ENCODE results near the gene ZBTB8A. TPM values are rescaled to one million over a fixed set of nuclear protein-coding genes. Genes with fewer than 3 reads are reported as not detected.
"Not testable (repeated sequence)": the region's sequence is repeated elsewhere in the genome, so short reads cannot be mapped to it uniquely, and the experiment has no call there.

Gene ZBTB8A
- total RNA-seq, 4 donors from 2014 or later: 8.1 to 14.9 (median 12.1) TPM

GRCh38 chr1:32623775-32624174 is 84.5 kb downstream of the ZBTB8A start:
- Histone ChIP-seq H3K27me3 (no peaks in the 10 kb centered on the region), H3K4me1 (no peaks in the 10 kb centered on the region), H3K4me3 (no peak overlapping the region), H3K9me3 (no peaks in the 10 kb centered on the region), H3K36me3 (peaks cover 0 to 39% (median 0%) of the 10 kb centered on the region in 3 donors), H3K27ac (no peak overlapping the region)
- DNase-seq (ENCODE audit: low spot score in 2 of 2): no peak
- TF ChIP-seq CTCF (IDR thresholded peaks at IDR 0.05): no peak
- TF ChIP-seq EP300 (IDR thresholded peaks at IDR 0.05): no peak
- TF ChIP-seq POLR2A (IDR thresholded peaks at IDR 0.05): no peak
- 77 to 78% methylated on average over 5 of the region's 5 CpGs for WGBS, 2 donors

- H3K9me3 ChIP-seq: no peaks in the 10 kb centered on the region
- H3K4me1 ChIP-seq: no peaks in the 10 kb centered on the region
- WGBS, 2 donors: 91 to 96% methylated on average over 1 of the region's 1 CpG
- no peak for DNase-seq (ENCODE audit: low spot score in 2 of 2)
- peaks cover 0 to 49% (median 0%) of the 10 kb centered on the region in 3 donors for H3K36me3 ChIP-seq
- H3K4me3 ChIP-seq: no peak overlapping the region
- TF ChIP-seq EP300 (IDR thresholded peaks at IDR 0.05) (no peak), POLR2A (IDR thresholded peaks at IDR 0.05) (no peak), CTCF (IDR thresholded peaks at IDR 0.05) (no peak)
- H3K27me3 ChIP-seq: no peaks in the 10 kb centered on the region
- H3K27ac ChIP-seq: no peak overlapping the region
Observed at GRCh38 chr1:32626176-32626575, 86.9 kb downstream of the ZBTB8A start.

- no peaks in the 10 kb centered on the region for H3K27me3 ChIP-seq
- no peak for TF ChIP-seq CTCF (IDR thresholded peaks at IDR 0.05)
- TF ChIP-seq POLR2A (IDR thresholded peaks at IDR 0.05): no peak
- TF ChIP-seq EP300 (IDR thresholded peaks at IDR 0.05): no peak
- no peak overlapping the region for H3K4me3 ChIP-seq
- no peaks in the 10 kb centered on the region for H3K9me3 ChIP-seq
- no peaks in the 10 kb centered on the region for H3K4me1 ChIP-seq
- 87 to 93% methylated on average over 11 of the region's 11 CpGs for WGBS, 2 donors
- no peak overlapping the region for H3K27ac ChIP-seq
- H3K36me3 ChIP-seq: peaks cover 0 to 56% (median 0%) of the 10 kb centered on the region in 3 donors
- DNase-seq (ENCODE audit: low spot score in 2 of 2): no peak
Observed at GRCh38 chr1:32627596-32628162, 88.5 kb downstream of the ZBTB8A start.

GRCh38 chr1:32630173-32630572 is 90.9 kb downstream of the ZBTB8A start:
- H3K36me3 ChIP-seq: peaks cover 0 to 60% (median 0%) of the 10 kb centered on the region in 3 donors

GRCh38 chr1:32632829-32633228 is 93.6 kb downstream of the ZBTB8A start:
- Histone ChIP-seq H3K4me1 (peaks cover 0 to 10% (median 0%) of the 10 kb centered on the region in 4 donors), H3K4me3 (no peak overlapping the region), H3K27me3 (no peaks in the 10 kb centered on the region), H3K27ac (no peak overlapping the region), H3K36me3 (peaks cover 0 to 42% (median 0%) of the 10 kb centered on the region in 3 donors), H3K9me3 (no peaks in the 10 kb centered on the region)
- 65 to 73% methylated on average over 2 of the region's 2 CpGs for WGBS, 2 donors
- no peak for DNase-seq (ENCODE audit: low spot score in 2 of 2)
- TF ChIP-seq POLR2A (IDR thresholded peaks at IDR 0.05) (no peak), CTCF (IDR thresholded peaks at IDR 0.05) (no peak), EP300 (IDR thresholded peaks at IDR 0.05) (no peak)

More at GRCh38 chr1:32630173-32630572, 90.9 kb downstream of the ZBTB8A start:
- not testable (repeated sequence) for DNase-seq (ENCODE audit: low spot score in 2 of 2); H3K27ac ChIP-seq; H3K9me3 ChIP-seq; H3K27me3 ChIP-seq; H3K4me3 ChIP-seq; H3K4me1 ChIP-seq
- 93 to 100% methylated on average over 4 of the region's 4 CpGs for WGBS, 2 donors
